NCI-H1105 treated with DMSO at 0.1 percent for 48 hours (cell line): ENCODE measurements around the gene PPP1R9B.

Experiments used
- DNase-seq: peaks from one replicate; lab custom pipeline; 2025; lab: John Stamatoyannopoulos, UW

The PPP1R9B gene

DNA sequence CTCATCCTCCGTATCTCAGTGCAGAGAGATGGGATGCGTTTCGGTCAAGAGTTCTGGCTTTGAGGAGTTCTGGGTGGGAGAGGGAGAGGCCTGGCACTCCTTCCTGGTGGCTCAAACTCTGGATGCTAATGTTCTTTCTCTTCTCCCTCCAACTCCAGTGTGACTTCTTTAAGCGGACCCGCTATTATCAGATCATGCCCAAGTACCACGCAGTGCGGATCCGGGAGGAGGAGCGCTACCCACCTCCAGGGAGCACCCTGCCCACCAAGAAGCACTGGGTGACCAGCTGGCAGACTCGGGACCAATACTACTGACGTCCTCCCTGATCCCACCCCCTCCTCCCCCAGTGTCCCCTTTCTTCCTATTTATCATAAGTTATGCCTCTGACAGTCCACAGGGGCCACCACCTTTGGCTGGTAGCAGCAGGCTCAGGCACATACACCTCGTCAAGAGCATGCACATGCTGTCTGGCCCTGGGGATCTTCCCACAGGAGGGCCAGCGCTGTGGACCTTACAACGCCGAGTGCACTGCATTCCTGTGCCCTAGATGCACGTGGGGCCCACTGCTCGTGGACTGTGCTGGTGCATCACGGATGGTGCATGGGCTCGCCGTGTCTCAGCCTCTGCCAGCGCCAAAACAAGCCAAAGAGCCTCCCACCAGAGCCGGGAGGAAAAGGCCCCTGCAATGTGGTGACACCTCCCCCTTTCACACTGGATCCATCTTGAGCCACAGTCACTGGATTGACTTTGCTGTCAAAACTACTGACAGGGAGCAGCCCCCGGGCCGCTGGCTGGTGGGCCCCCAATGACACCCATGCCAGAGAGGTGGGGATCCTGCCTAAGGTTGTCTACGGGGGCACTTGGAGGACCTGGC is 61.3 kb downstream of the PPP1R9B start:
- no peak for DNase-seq

DNA sequence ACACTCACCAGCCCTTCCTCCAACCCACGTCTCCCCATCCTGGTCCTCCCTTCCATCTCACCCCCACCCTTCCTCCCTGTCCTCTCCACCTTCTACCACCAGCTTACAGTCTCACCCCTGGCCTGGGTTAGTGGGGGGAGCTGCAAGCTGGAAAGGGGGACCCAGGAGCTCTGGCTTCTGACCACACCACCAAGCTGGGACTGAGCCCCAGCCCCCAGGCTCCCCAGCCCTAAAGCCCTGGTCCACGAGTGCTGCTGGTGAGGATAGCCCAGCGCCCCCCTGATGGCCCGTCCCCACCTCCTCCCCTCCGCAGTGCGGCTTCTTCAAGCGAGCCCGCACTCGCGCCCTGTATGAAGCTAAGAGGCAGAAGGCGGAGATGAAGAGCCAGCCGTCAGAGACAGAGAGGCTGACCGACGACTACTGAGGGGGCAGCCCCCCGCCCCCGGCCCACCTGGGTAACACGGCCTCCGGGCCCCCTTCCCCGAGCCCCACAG is 62.5 kb downstream of the PPP1R9B start:
- no peak for DNase-seq

DNA sequence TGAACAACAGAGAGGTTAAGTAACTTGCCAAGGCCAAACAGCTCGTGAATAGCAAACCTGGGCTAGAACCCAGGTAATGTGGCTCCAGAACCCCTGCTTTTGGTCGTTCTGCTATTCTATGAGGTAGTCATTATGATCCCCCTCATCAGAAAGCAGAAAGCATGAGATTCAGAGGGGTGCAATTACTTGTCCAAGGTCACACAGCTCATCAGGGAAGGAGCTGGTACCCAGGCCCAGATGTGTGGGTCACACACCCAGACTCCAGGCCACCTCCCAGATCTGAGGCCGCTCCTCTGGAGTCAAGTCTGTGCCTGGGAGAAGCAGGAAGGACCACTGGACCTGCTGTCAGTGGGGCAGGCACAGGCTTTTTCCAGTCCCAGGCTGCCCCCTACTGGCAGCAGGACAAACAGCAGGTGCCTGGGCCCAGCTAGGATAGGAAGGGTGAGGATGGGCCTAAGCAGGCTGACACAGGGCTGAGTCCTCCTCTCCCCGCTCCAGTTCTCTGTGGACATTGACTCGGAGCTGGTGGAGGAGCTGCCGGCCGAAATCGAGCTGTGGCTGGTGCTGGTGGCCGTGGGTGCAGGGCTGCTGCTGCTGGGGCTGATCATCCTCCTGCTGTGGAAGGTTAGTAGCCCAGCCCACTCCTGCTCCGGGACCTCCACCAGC is 63.1 kb downstream of the PPP1R9B start:
- peak; percentile 26 for DNase-seq
